ENCODE results near the gene ESF1. TPM values are rescaled to one million over a fixed set of nuclear protein-coding genes. Genes with fewer than 3 reads are reported as not detected.
A peak's percentile ranks its signal among the peaks of the same experiment; 100 is the strongest.

Gene ESF1
- total and polyA plus RNA-seq, 2 of the 8 experiments (the other 6 are each of a cell fraction or from before 2014, with no cell fraction given), result 1.1 to 32.9 TPM

DNA sequence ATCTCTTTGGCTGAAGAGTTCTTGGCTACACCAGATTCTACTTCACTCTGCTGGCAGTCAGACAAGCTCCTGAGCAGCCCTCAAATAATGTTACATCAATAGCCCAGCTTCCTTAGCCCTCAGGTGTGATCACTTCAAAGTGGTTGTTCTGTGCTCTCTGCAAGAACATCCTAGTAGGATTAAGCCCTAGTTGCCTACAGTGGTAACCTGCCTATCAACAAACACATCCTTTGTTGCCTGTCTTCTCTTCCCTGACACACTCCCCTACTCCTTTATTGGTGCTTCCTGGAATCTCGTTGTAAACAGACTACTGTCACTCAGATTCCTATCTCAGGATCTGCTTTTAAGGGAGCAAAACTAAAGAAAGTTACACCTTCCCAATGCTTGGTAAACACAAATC, 100.9 kb downstream of the ESF1 start:
- no peak for DNase-seq (ENCODE audit: low read depth in 1 of 2, low spot score in 2 of 2)
- no peak overlapping the region for H3K27ac ChIP-seq (ENCODE audit: low read depth, low read length)
- H3K4ac ChIP-seq (replicated peaks; ENCODE audit: insufficient read length, low read depth, low read length), result no peak overlapping the region
- no peak overlapping the region for H4K91ac ChIP-seq (replicated peaks; ENCODE audit: insufficient read length, low read length)
- no peak overlapping the region for H2BK120ac ChIP-seq (replicated peaks; ENCODE audit: low read depth, low read length)
- no peak overlapping the region for H3K23ac ChIP-seq (ENCODE audit: insufficient read length)
- no peak overlapping the region for H3K4me2 ChIP-seq (ENCODE audit: insufficient read depth in 1 of 2, low read depth in 2 of 2, low read length in 2 of 2)
- no peaks in the 10 kb centered on the region for H3K79me1 ChIP-seq (ENCODE audit: low read depth, low read length)
- H3K18ac ChIP-seq (ENCODE audit: extremely low read depth, low read length), result no peak overlapping the region
- no peak overlapping the region for H3K56ac ChIP-seq (replicated peaks; ENCODE audit: insufficient read length, low read depth, low read length)
- H2BK15ac ChIP-seq (ENCODE audit: low read length), result no peak overlapping the region
- no peak overlapping the region for H3K4me3 ChIP-seq (ENCODE audit: extremely low read depth in 1 of 4, insufficient read depth in 2 of 4, low read depth in 3 of 4, low read length in 4 of 4)
- H3K36me3 ChIP-seq (ENCODE audit: control insufficient read depth in 2 of 4, insufficient read depth in 4 of 4, low read length in 3 of 4), result no peaks in the 10 kb centered on the region
- H3K14ac ChIP-seq (ENCODE audit: insufficient read length), result no peak overlapping the region
- H2BK5ac ChIP-seq (ENCODE audit: low read depth, low read length), result no peak overlapping the region
- peak overlapping the region; percentile 56 for H2AFZ ChIP-seq (ENCODE audit: low read length)
- no peak overlapping the region for H2AK5ac ChIP-seq (ENCODE audit: low read depth, low read length)
- no peak overlapping the region for H2BK12ac ChIP-seq (ENCODE audit: low read depth, low read length)
- H4K8ac ChIP-seq (ENCODE audit: extremely low read depth, insufficient read depth, low read length), result no peak overlapping the region
- POLR2A ChIA-PET (ENCODE audit: partially characterized antibody), result no interaction called here
- H3K9me3 ChIP-seq (ENCODE audit: insufficient read depth in 2 of 2, low read depth in 1 of 2, low read length in 1 of 2), result no peaks in the 10 kb centered on the region
- H3K9ac ChIP-seq (replicated peaks in 1 of 4; ENCODE audit: extremely low read depth in 1 of 4, low read depth in 3 of 4, low read length in 3 of 4), result no peak overlapping the region
- no peaks in the 10 kb centered on the region for H4K20me1 ChIP-seq (replicated peaks in 1 of 2; ENCODE audit: control insufficient read depth in 1 of 2, insufficient read depth in 2 of 2, low read length in 2 of 2)
- no peak overlapping the region for H4K5ac ChIP-seq (ENCODE audit: insufficient read length, low read depth, low read length)
- no peaks in the 10 kb centered on the region; a peak in 1 of 7 replicates for H3K27me3 ChIP-seq (replicated peaks in 1 of 4; ENCODE audit: control insufficient read depth in 3 of 4, extremely low read depth in 1 of 4, insufficient read depth in 3 of 4, low read length in 3 of 4)
- no peak for FAIRE-seq
- no peaks in the 10 kb centered on the region for H3K23me2 ChIP-seq (ENCODE audit: low read depth, low read length)
- no peak overlapping the region for H2BK20ac ChIP-seq (ENCODE audit: low read length)
- 92% methylated on average over 1 of the region's 1 CpG; no CpG with 5 or more reads in 1 of the 2 experiments for WGBS, 2 experiments (ENCODE audit: extremely low coverage in 1 of 2, insufficient coverage in 1 of 2, insufficient read length in 1 of 2, insufficient replicate concordance in 2 of 2, low coverage in 1 of 2, low lambda C conversion rate in 2 of 2, missing lambda C conversion rate in 1 of 2)
- CTCF ChIA-PET (ENCODE audit: partially characterized antibody), result no interaction called here
- no peaks in the 10 kb centered on the region for H3K4me1 ChIP-seq (replicated peaks in 1 of 4; ENCODE audit: control insufficient read depth in 3 of 4, insufficient read depth in 4 of 4, low read length in 3 of 4)
- no peaks in the 10 kb centered on the region for H3K79me2 ChIP-seq (ENCODE audit: control insufficient read depth in 1 of 2, insufficient read depth in 2 of 2, low read length in 2 of 2)
- TF ChIP-seq RFX5 (IDR thresholded peaks at IDR 0.05; ENCODE audit: borderline replicate concordance, low read depth, low read length) (no peak), TEAD4 (IDR thresholded peaks at IDR 0.05; ENCODE audit: low read depth, low read length) (no peak), SIRT6 (IDR thresholded peaks at IDR 0.05; ENCODE audit: low read length) (no peak), YY1 (IDR thresholded peaks at IDR 0.05; ENCODE audit: low read depth, low read length) (no peak), RAD21 (IDR thresholded peaks at IDR 0.05 in 1 of 2, conservative IDR thresholded peaks at IDR 0.05 in 1 of 2; ENCODE audit: low read depth in 2 of 2, low read length in 2 of 2) (no peak), BRCA1 (IDR thresholded peaks at IDR 0.05; ENCODE audit: low read depth, low read length) (no peak), RNF2 (IDR thresholded peaks at IDR 0.05; ENCODE audit: borderline replicate concordance, low read depth, low read length, missing control alignments, poor library complexity, severe bottlenecking) (no peak)
- TF ChIP-seq, protein P1, sequence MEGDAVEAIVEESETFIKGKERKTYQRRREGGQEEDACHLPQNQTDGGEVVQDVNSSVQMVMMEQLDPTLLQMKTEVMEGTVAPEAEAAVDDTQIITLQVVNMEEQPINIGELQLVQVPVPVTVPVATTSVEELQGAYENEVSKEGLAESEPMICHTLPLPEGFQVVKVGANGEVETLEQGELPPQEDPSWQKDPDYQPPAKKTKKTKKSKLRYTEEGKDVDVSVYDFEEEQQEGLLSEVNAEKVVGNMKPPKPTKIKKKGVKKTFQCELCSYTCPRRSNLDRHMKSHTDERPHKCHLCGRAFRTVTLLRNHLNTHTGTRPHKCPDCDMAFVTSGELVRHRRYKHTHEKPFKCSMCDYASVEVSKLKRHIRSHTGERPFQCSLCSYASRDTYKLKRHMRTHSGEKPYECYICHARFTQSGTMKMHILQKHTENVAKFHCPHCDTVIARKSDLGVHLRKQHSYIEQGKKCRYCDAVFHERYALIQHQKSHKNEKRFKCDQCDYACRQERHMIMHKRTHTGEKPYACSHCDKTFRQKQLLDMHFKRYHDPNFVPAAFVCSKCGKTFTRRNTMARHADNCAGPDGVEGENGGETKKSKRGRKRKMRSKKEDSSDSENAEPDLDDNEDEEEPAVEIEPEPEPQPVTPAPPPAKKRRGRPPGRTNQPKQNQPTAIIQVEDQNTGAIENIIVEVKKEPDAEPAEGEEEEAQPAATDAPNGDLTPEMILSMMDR (IDR thresholded peaks at IDR 0.05; ENCODE audit: control extremely low read depth in 1 of 3, insufficient read depth in 1 of 3, low read depth in 1 of 3, low read length in 3 of 3), result no peak
- TF ChIP-seq, protein P2, sequence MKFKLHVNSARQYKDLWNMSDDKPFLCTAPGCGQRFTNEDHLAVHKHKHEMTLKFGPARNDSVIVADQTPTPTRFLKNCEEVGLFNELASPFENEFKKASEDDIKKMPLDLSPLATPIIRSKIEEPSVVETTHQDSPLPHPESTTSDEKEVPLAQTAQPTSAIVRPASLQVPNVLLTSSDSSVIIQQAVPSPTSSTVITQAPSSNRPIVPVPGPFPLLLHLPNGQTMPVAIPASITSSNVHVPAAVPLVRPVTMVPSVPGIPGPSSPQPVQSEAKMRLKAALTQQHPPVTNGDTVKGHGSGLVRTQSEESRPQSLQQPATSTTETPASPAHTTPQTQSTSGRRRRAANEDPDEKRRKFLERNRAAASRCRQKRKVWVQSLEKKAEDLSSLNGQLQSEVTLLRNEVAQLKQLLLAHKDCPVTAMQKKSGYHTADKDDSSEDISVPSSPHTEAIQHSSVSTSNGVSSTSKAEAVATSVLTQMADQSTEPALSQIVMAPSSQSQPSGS (IDR thresholded peaks at IDR 0.05; ENCODE audit: low read length), result no peak

Measured in H1 (cell line).